ENCODE results near the gene OTUD3.

- TF ChIP-seq HMGXB4 (CRISPR knock-in tag; IDR thresholded peaks at IDR 0.05; ENCODE audit: borderline replicate concordance in 1 of 2, low read depth in 1 of 2) (no peak), EZH2 (conservative IDR thresholded peaks at IDR 0.05; ENCODE audit: low read depth, low read length) (no peak)
These were observed 52.1 kb downstream of the OTUD3 start for GRCh38 chr1:19934336-19934735.
